Hematopoietic multipotent progenitor cell (in vitro differentiated cells): ENCODE measurements around the gene ATP6V0E1. TPM values are rescaled to one million over a fixed set of nuclear protein-coding genes. Genes with fewer than 3 reads are reported as not detected.
A peak's percentile ranks its signal among the peaks of the same experiment; 100 is the strongest.

ENCODE experiments used
- DNase-seq, 3 donors: peaks; one replicate each; pipeline ENCODE4 v3.0.0-alpha.2; 2011 to 2015; ENCODE audit warnings: low read depth in 2 of 3, low spot score in 2 of 3
- total RNA-seq: library from RNA; depleted of rRNA; stranded (reverse); fragments of >200 nt; gene quantifications from one replicate; pipeline ENCODE4 v1.2.3, GENCODE V29; 2012

The ATP6V0E1 gene
- total RNA-seq, 1 donor: 84.3 TPM

- no peak for DNase-seq
Measured at GRCh38 chr5:172956228-172956627, 27.3 kb upstream of the ATP6V0E1 start.

GRCh38 chr5:172956936-172957335 lies 26.6 kb upstream of the ATP6V0E1 start:
- DNase-seq: peak in 2 of 3 donors; percentile 13 to 53

- no peak for DNase-seq
Measured at GRCh38 chr5:172957458-172957857, 26.1 kb upstream of the ATP6V0E1 start.

GRCh38 chr5:172958331-172959046 lies 25.1 kb upstream of the ATP6V0E1 start:
- DNase-seq: peak; percentile 47 to 62 (median 61)

DNA sequence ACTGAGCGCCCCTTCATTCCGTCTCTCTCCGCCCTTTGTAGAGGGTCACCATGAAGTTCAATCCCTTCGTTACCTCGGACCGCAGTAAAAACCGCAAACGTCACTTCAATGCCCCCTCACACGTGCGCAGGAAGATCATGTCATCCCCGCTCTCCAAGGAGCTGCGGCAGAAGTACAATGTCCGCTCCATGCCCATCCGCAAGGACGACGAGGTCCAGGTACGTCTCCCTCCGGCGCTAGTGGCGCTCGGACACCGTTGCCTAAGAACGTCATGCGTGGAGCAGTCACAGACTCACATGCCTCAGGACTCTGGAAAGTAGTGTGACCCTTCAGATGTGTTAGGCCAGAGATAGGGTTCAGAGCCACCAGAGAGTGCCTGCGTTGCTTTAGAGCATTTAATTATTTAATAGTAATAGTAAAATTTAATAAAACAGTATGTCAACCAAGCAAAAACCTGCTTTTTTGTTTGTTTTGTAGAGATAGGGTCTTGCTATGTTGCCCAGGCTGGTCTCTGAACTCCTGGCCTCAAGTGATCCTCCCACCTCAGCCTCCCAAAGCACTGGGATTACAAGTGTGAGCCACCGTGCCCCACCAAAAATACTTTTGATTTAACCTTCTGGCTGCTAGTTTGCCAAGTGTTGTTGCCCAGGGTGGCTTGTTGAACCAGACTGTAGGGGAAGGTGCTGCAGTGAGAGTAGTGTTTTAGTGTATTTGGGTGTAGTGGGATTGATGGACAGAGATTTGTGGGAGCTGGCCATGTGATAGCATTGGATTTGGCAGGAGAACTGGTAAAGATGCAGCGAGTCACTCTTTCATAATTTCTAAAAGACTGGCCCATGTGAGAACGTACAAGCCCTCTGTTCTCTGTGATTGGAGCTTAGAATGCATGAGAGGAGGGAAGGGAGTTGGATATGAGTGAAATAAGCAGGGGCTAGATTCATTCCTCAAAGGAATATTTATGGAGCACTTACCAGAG lies 23.5 kb upstream of the ATP6V0E1 start:
- DNase-seq: peak in 1 of 3 donors; percentile 10

DNA sequence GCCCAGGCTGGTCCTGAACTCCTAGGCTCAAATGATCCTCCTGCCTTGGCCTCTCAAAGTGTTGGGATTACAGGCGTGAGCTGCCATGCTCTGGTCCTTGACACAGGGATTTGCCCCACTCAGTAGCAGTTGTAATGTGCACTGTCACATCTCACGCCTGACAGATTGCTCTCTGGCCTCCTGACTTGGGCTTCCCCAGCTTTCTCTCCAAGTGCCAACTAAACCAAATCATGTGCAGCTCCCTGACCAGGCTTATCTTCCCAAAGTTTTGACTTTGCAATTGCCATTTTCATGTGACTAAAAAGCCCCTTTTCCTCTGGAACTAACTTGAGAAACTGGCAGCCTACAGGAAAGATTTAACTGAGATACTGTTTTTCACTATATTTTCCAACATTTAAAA lies 13.7 kb upstream of the ATP6V0E1 start:
- no peak for DNase-seq

DNA sequence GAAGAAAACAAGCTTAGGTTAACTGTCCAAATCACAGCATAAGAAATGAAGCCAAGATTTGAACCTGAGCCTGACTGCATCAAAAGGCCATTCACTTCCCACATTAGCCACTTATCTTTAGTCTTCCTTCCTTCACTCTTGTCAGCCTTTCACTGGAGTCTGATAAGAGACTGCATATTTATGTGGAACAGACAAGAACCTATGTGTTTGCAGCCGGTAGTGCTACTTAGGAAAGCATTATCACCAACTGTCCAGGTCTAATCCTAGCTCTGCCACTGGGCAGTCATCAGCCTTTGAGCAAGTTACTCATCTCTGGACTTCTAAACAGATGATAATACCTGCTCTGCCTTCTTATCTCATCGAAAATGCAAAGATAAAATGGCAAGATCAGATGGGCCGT lies 12.1 kb upstream of the ATP6V0E1 start:
- DNase-seq: no peak

- DNase-seq: no peak
Measured at GRCh38 chr5:172972552-172972951, 11.0 kb upstream of the ATP6V0E1 start.

DNA sequence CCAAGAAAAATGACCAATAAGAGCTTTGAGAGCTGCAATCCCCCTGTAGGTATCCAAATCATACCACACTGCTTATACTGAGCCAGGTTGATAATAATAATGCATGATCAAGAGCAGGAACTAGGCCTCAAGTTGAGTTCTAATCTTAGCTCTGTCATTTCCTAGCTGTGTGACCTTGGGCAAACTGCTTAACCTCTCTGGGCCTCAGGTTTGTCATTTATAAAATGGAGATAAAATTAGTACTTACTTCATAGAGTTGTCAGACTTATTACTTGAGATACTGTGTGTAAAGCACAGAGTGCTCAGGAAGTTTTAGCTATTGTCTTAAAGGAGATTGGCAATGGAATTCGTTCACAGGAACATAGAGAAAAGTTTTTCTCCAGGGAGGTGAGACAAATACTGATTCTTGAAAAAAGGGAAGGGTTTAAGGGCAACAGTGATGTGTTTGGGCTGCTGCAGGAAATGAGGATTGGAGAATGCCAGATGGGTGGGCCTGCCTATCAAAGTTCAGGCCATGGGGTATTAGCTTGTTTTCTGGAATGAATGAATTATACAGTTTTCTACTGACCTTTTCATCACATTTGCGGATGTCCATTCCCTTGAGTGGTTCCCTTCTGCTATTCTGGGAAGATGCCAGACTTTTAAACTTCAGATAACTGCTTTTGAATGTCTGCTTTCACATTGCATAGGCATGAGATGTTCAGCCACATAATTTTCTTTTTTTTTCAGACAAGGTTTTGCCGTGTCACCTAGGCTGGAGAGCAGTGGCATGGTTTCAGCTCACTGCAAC lies 10.2 kb upstream of the ATP6V0E1 start:
- no peak for DNase-seq

GRCh38 chr5:172973931-172974330 lies 9.6 kb upstream of the ATP6V0E1 start:
- DNase-seq: no peak

DNA sequence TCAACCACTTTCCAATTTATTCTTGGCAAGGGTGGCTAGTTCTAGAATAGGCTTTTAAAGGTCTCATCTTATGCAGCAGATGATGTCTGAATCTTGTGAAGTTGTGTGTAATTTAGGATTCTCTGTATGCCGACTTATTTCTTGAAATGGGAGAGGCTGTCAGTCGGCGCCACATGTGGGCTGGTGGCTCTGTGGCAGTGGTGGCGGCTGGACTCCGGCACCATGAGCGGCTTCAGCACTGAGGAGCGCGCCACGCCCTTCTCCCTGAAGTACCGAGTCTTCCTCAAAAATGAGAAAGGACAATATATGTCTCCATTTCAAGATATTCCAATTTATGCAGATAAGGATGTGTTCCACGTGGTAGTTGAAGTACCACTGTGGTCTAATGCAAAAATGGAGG lies 8.3 kb upstream of the ATP6V0E1 start:
- DNase-seq: no peak

DNA sequence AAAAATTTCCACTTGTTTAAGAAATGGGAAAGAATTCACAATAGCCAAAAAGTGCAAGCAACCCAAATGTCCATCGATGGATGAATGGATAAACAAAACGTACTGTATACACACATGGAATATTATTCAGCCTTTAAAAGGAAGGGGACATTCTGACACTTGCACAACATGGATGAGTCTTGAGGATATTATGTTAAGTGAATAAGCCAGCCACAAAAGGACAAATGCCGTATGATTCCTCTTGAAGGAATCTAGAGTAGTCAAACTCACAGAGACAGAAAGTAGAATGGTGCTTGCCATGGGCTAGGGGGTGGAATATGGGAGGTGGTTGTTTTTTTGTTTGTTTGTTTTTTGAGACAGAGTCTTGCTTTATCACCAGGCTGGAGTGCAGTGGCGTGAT lies 3.8 kb upstream of the ATP6V0E1 start:
- DNase-seq: no peak

- no peak for DNase-seq
Measured at GRCh38 chr5:172981931-172982330, 1.6 kb upstream of the ATP6V0E1 start.

- DNase-seq: peak; percentile 43 to 95 (median 88)
Measured at GRCh38 chr5:172984244-172984953, 828 bp downstream of the ATP6V0E1 start.

GRCh38 chr5:172985596-172985995 lies 2.0 kb downstream of the ATP6V0E1 start:
- no peak for DNase-seq

GRCh38 chr5:172988276-172988675 lies 4.7 kb downstream of the ATP6V0E1 start:
- DNase-seq: no peak

- no peak for DNase-seq
Measured at GRCh38 chr5:172990776-172991175, 7.2 kb downstream of the ATP6V0E1 start.

- no peak for DNase-seq
Measured at GRCh38 chr5:172994405-172994804, 10.8 kb downstream of the ATP6V0E1 start.

GRCh38 chr5:172999372-172999973 lies 15.9 kb downstream of the ATP6V0E1 start:
- DNase-seq: no peak

GRCh38 chr5:172999974-173000373 lies 16.4 kb downstream of the ATP6V0E1 start:
- DNase-seq: no peak
